NOMO-1 treated with DMSO at 0.1 percent for 48 hours (cell line): Measurements from ENCODE around the gene NEFH.
A peak's percentile ranks its signal among the peaks of the same experiment; 100 is the strongest.

Source experiments
- DNase-seq: peaks from one replicate; lab custom pipeline; 2025; ENCODE audit not compliant: unreplicated experiment; lab: John Stamatoyannopoulos, UW

Gene NEFH

DNA sequence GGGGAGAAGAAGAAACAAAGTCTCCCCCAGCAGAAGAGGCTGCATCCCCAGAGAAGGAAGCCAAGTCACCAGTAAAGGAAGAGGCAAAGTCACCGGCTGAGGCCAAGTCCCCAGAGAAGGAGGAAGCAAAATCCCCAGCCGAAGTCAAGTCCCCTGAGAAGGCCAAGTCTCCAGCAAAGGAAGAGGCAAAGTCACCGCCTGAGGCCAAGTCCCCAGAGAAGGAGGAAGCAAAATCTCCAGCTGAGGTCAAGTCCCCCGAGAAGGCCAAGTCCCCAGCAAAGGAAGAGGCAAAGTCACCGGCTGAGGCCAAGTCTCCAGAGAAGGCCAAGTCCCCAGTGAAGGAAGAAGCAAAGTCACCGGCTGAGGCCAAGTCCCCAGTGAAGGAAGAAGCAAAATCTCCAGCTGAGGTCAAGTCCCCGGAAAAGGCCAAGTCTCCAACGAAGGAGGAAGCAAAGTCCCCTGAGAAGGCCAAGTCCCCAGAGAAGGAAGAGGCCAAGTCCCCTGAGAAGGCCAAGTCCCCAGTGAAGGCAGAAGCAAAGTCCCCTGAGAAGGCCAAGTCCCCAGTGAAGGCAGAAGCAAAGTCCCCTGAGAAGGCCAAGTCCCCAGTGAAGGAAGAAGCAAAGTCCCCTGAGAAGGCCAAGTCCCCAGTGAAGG, 9.2 kb downstream of the NEFH start:
- peak; percentile 38 for DNase-seq

DNA sequence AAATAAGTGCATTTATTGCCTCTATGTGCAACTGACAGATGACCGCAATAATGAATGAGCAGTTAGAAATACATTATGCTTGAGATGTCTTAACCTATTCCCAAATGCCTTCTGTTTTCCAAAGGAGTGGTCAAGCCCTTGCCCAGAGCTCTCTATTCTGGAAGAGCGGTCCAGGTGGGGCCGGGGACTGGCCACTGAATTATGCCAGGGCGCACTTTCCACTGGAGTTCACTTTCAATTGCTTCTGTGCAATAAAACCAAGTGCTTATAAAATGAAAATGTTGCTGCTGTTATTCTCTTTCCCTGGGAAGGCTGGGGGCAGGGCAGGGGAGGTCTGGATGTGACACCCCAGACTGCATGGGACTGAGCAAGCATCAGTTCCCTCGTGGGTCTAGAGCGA, 11.0 kb downstream of the NEFH start:
- DNase-seq = no peak

GRCh38 chr22:29493636-29494035, 13.6 kb downstream of the NEFH start:
- DNase-seq = no peak

DNA sequence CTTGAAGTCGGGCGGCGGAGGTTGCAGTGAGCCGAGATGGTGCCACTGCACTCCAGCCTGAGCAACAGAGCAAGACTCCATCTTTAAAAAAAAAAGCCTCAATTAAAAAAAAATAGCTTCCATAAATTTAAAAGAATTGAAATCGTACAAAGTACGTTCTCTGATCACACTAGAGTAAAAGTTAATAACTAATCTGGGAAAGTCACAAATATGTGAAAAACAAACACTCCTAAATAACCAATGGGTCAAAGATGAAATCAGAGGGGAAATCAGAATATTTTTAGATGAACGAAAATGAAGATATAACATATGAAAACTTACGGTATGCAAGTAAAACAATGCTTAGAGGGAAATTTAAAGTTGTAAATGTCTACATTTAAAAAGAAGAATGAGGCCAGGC, 19.8 kb downstream of the NEFH start:
- DNase-seq = no peak

DNA sequence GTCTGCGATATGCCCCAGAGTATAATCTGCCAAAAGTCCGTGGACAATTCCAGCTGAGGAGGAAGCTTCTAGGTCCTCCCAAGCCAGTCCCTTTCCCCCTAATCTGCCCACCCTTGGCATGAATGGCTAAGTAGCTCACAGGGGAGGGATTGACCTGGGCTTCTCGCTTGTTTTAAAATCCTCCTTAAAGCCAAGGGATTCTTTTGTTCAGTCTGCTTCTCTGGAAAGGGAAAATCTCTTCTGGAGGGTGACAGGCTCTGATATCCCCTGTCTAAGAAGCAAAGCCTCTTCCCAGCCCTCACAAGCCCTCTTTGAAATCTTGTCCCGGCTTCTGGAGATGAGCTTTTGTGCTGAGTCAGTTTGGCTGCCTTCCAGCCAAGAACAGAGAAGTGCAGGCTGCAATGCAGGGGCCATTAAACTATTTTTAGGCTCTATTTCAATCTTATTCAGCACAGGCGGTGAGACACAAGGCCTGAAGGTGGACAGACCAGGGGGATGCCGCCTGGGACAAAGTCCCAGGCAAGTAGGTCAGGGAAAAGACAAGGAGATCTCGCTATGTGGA, 23.9 kb downstream of the NEFH start:
- peak; percentile 48 for DNase-seq

DNA sequence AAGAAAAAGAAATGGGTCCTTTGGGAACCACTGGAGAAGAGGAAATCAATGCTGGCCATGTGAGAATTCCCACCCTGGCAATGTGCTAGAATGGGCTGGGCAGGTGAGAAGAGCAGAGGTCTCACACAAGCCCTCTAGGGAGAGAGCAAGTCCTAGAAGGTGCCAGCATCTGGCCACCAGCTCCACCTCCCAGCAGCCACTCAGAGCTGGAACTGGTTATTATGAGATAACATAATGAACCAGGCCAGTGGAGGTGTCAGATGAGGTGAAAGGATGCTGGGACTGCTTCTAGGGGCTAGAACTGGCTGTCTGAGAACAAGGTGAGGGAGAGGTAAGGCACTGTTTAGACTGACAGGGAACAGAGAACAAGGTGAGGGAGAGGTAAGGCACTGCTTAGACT, 29.3 kb downstream of the NEFH start:
- no peak for DNase-seq

GRCh38 chr22:29509815-29510214, 29.8 kb downstream of the NEFH start:
- no peak for DNase-seq

DNA sequence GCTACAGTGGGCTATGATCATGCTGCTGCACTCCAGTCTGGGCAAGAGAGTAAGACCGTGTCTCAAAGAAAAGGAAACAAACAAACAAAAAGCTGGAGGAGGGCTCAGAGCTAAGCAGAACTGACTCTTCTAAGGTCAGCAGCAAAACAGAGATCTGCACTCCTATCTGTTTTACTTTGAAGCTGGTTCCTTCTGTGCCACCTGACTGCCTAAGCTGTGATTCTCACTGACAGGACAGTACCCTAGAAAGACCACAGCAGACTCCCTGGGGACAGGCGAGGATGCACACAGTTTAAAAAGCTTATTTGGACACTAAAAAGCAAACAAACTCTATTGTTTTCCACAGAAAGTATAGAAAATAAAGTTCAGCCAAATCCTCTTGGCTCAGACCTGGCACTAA, 30.5 kb downstream of the NEFH start:
- no peak for DNase-seq

GRCh38 chr22:29511126-29511862, 31.3 kb downstream of the NEFH start:
- DNase-seq = no peak

DNA sequence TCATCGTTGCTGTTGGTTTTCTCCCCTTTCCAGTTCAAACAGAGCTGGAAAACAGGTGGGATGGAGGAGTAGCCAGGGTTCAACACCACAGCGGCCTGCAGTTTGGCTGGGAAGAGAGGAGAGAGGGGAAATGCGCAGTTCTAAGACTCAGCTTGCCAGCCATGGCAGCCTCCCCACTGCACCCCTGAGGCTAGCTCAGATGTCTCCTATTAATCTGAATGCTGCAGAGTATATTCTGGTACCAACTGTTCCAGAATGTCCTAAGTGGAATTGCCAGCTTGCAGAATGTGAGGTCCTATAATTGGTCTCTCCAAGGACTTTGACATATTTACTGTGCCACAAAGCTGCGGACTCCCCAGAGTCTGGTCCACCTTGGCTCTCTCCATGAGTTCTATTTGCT, 32.0 kb downstream of the NEFH start:
- no peak for DNase-seq

- DNase-seq = no peak
Measured at GRCh38 chr22:29517215-29517908, 37.3 kb downstream of the NEFH start.

DNA sequence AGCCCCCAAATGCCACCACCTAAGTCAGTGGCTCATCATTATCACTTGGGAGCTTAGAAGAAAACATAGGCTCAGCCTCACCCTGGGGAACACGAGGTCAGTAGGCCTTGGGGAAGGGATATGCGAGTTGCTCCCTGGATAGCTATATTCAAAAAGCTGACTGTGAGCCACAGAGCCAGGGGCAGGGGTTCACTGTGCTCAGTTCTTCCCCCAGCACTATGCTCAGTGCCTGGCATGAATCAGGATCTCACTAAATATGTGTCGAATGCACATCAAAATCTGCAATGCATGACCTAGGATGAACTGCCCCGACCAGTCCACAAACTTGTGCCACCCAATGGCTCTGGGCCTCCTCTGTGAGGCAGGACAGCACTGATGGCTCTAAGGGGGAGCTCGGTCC, 38.4 kb downstream of the NEFH start:
- no peak for DNase-seq

DNA sequence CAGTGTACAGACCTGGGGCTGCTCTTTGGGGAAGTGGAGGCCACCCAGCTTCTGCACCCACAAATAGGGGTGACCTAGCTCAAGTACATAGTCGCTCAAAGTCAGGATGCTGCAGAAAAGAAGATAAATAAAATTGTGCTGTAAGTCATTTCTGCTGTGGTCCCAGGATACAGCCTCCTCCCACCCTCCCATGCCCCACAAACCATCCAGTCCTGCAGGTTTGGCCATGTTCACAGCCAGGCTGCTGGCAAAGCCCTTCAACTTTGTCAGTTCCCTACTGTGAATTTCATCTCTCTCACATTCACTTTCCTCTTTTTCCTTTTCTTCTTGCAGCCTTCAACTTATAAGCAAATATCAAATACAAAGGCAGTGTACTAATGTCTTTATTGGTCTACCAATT, 40.0 kb downstream of the NEFH start:
- no peak for DNase-seq

DNA sequence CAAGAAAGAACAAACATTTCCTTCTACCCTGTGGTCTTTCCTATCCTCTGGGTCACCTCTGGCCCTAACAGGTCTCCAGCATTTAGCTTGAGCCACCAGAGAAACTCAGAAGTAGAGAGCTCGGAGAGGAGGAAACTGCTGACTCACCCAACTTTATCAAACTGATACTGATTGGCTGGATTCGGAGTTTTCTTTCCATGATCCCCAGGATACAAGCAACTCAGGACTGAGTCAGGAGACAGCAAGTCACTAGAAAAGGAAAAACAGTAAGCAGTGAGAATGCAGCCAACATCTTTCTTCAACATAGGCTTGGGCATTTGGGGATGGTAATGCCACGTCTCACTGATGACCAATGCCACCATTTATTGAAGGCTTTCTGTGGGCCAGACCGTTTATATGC, 40.8 kb downstream of the NEFH start:
- DNase-seq = no peak

DNA sequence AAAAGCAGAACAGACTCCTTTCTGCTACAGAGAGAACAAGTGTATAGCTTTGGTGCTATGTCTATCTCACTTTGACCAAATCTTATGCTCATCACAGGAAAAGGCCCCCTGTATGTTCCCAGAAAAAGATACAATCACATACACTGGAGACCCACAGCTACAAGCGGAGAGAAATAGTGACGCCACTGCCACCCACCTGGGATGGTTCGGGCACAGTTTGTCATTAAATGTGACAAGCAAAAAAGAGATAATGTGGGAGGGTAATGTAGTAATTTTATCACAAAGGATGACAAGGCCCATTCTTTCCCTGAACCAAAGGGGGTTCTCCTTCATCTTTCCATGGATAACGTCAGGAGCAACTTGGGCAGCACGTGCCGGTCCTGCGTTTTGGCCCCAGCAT, 41.5 kb downstream of the NEFH start:
- DNase-seq = no peak

DNA sequence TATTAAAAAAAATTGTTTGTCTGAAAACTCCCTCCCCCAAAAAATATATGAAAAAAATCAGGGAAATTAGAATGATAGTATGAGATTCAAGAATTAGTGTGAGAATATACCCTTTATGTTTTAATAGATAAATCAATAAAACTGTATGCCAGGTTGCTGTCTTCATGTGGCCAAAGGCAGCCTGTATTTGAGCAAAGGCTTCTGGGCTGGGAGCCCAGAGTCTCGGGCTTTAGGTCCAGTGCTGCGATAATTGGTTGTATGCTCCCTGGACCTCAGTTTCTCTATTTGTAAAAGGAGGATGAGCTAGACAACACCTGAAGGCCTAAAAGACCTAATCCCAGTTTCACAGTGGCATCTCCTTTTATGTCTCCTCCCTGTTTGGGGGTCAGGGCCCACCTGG, 43.7 kb downstream of the NEFH start:
- no peak for DNase-seq

DNA sequence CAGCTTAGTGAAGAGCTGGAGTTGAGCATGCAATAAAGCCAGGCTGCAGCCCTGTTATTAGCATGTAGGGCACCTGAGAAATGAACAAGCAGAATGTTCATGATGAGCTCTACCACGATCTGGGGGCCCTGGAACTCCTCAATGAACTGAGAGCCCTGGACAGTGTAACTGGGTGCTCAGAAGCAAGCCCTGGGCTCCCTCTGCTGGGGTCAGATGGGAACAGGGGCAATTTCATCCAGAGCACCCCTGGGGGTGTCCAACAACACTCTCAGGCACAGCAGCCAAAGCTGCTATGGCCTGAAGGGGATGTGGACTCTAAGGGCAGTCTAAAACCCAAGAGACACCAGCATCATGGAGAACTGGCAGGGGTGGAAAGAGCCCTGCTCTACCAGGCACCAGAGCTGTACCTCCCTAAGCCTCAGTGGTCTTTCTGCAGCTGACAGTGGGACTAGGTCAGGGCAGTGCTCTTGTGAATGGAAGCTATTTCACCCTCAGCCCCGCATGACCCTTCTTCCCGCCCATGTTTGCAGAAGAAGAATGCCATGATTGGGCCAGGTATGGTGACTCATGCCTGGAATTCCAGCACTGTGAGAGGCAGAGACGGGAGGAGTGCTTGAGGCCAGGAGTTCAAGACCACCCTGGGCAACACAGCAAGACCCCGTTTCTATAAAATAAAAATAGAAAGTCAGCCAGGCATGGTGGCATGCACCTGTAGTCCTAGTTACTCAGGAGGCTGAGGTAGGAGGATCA, 44.6 kb downstream of the NEFH start:
- peak; percentile 6 for DNase-seq

DNA sequence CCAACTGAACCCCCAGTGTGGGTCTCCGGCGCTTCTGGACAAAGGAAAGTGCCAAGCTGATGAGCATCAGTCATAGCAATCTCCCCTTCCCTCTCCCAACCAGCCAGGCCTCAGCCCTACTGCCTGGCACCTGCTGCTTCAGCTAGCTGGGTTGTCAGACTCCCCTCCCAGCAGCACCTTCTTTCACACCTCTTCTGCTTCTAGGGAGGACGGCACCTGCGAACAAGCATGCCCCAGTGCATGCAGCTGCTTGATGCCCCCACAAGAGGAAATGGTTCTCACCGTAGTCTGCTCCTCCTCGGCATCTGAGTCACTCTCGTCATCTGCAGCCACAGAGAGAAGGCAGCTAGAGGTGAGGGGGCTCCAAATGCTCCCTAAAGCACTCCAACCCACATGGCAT, 48.1 kb downstream of the NEFH start:
- DNase-seq = no peak

GRCh38 chr22:29530716-29531115, 50.7 kb downstream of the NEFH start:
- no peak for DNase-seq

DNA sequence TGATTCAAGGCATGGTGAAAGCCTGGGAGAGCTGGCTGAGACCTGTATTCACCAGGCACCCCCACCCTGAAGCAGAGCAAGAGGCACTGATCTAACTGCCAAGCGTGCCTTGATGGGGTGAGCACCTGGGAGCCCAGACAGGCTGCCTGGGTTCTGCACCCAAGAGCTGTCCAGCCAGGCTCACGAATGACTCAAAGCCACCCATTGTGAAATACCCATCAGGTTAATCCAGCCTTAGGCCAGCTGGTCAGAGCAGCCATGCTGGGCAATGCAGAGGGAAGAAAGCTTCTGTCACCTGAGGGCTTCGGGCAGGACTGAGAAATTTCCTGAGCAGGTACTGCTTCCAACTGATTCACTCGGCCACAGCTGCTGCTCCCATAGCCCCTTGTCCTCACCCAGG, 51.4 kb downstream of the NEFH start:
- no peak for DNase-seq

GRCh38 chr22:29536411-29536810, 56.4 kb downstream of the NEFH start:
- DNase-seq = no peak
